HG02678 (cell line): Measurements from ENCODE around the gene GRAMD4.
"Not testable (repeated sequence)": the region's sequence is repeated elsewhere in the genome, so short reads cannot be mapped to it uniquely, and the experiment has no call there.

ENCODE experiments used
- ATAC-seq: cut with Tn5 transposase; IDR thresholded peaks from one replicate; pipeline ENCODE4 v1.9.1; 2021; ENCODE audit warnings: mild to moderate bottlenecking, moderate library complexity; ENCODE audit not compliant: unreplicated experiment

Gene GRAMD4

GRCh38 chr22:46617986-46618647 is 2.1 kb upstream of the GRAMD4 start:
- ATAC-seq = no peak

- no peak for ATAC-seq
Measured at GRCh38 chr22:46618667-46619066, 1.5 kb upstream of the GRAMD4 start.

GRCh38 chr22:46619240-46619829 is 851 bp upstream of the GRAMD4 start:
- no peak for ATAC-seq

DNA sequence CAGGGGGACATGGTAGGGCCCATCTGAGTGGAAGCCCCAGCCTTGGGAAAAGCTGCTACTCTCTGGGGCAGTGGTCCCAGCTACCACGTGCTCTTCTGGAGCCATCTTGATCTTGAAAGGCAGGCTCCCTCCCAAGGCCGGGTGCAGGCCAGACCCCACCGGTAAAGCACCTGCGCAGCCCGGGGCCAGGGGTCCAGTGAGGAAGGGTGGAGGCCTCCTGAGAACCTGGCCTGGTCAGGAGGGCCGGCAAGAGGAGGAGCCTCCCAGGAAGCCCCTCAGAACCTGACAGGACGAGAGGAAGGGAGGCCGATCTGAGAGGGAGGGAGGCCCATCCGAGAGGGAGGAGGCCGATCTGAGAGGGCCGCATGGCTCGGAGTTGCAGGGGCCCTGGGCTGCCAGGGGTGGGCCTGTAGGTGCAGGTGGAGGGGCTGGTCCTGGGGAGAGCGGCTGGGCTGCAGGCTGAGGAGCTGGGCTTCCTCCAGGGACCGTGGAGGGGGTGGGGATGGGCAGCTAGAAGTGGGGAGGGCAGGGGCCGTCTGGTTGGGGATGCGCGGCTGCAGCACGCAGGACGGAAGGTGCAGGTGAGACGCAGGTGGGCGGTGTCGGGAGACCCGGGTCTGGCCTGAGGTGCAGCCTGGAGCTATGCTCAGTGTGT is 529 bp downstream of the GRAMD4 start:
- no peak for ATAC-seq

- ATAC-seq = not testable (repeated sequence)
Measured at GRCh38 chr22:46621243-46621930, 1.2 kb downstream of the GRAMD4 start.

DNA sequence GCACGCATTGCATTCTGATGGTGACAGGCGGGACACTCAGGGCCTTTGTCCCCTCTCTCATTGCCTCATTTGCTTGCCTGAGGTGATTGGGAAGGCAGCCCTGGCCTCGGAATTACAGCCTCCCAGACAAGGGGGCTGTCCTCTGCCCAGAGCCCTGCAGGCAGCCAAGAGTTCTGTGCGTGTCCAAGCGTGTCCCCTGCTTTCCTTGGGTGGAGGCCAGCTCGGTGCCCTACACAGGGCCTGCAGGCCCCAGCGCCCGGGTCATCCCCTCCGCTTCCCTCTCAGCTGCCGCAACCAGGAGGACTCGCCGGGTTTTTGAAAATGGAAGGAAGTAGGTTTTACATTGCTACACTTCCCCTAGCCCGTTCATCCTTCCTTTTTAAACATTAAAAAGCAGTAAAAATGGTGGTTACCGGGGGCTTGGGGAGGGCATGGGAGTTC is 1.9 kb downstream of the GRAMD4 start:
- no peak for ATAC-seq

- ATAC-seq = no peak
Measured at GRCh38 chr22:46625113-46625842, 5.1 kb downstream of the GRAMD4 start.

- no peak for ATAC-seq
Measured at GRCh38 chr22:46625843-46626349, 5.7 kb downstream of the GRAMD4 start.

DNA sequence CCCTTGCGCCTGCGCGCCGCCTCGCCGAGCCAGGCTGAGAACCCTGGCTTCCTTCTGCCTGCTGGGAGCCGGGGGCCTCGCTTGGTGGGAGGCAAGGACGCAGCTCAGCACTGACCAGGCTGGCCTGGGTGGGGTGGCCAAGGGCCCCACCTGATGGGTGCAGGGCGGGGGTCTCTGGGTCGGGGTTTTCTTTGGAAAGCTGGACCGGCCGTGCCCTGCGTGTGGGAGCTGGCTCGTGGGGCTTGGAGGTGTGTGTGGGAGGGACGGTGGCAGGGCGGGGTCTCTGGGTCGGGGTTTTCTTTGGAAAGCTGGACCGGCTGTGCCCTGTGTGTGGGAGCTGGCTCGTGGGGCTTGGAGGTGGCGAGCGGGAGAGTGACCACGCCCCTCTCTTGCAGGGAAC is 6.2 kb downstream of the GRAMD4 start:
- ATAC-seq = no peak

GRCh38 chr22:46626911-46627805 is 7.0 kb downstream of the GRAMD4 start:
- ATAC-seq = no peak

GRCh38 chr22:46627806-46628482 is 7.8 kb downstream of the GRAMD4 start:
- no peak for ATAC-seq

DNA sequence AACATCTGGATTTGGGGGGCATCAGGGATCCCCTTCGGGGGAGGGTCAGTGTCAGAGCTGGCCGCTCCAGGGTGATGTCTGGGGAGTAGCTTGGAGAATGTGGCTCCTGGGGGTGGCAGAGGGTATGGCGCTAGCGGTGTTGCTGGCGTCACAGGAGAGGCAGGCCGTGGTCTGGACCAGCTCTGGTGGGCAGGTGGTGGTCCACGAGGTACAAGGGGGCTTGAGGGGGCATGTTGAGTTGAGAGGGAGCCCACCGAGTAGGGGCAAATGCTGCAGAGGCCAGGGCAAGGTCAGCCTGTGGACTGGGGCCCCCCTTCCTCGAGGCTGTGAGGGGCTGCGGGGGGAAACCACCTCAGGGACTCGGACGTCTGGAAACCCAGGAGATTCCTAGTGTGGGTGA is 8.6 kb downstream of the GRAMD4 start:
- ATAC-seq = no peak

DNA sequence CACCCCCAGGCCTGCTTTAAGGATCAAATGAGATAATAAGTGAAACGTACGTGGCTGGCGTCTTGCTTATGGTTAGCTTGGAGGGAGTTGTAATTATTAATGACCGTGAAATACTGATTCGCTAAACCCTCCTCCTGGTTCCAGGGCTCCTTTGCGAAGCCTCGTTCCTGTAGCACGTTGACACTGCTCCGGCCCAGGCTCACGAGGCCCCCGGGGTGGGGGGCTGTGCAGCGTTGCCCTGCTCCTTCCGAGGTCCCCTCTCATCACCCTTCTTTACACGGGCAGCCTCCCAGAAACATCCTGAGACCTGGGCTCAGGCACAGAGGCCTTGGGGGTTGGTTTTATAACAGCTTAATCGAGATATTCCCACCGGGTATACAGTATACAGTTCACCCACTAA is 9.1 kb downstream of the GRAMD4 start:
- no peak for ATAC-seq

DNA sequence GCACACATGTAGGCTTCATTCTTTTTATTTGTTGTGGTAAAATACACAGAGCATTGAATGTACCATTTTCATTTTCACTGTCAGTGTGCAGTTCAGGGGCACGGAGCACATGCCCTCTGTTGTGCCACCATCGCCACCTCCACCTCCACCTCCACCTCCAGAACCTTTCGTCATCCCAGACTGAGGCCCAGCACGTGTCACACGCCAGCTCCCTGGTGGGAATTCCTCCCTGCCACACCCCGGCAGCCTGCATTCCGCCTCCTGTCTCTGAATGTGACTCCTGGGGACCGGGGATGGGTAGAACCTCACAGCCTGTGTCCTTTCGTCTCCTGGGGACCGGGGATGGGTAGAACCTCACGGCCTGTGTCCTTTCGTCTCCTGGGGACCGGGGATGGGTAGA is 10.9 kb downstream of the GRAMD4 start:
- ATAC-seq = no peak

DNA sequence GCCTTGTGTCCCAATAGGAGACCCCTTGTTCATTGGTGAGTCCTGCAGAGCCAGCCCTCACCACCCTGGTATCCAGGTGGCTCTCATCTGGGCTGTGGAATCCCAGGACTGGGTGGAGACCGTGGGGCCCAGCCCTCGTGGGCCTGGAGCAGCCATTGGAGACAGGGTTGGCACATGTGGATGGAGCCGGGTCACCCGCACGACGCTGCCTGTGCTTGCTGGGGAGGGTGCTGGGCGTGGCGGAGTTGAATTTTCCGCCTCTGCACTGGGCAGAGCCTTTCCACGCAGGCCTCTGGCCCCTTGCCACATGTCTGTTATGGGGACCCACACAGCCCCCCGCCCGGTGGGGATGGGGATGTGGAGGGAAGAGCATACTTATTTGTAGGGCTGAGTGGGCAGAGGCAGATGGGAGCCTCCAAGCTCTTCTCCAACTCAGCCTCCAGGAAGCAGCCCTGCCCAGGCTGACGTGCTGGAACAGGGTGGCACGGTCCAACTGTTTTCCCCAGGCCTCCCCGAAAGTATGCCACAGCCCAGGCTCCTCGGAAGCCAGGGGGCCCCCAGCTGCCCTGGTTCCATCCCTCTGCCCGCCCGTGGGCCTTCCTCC is 12.6 kb downstream of the GRAMD4 start:
- no peak for ATAC-seq

GRCh38 chr22:46633334-46633890 is 13.2 kb downstream of the GRAMD4 start:
- no peak for ATAC-seq

DNA sequence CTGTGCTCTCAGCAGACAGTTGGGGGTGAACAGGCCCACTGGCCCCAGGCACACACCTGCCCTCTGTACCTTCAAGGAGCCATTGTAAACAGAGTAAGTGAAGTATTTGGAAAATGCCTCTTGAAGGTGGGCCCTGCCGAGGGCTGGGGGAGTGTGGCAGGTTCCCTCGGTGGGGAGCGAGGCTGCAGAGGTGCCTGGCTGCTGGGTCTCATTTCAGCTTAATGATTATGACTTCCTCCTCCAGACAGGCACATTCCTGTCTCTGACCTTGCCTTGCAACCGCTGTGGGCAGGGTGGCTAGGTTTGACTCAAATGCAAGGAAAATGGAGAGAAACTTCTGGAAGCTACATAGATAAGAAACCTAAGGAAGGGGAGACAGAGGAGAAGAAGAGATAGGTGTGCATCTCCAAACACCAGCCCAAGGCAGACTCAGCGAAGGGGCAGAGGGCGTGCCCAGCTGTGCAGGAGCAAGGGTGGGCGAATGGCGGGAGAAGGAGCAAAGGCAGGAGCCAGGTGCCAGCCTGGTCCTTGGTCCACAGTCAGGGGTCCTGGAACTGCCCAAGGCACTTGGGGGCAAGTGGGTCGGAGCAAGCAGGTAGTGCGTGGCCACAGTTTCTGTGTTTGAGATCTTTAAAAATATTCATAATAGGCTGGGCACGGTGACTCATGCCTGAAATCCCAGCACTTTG is 14.0 kb downstream of the GRAMD4 start:
- no peak for ATAC-seq
